ENCODE results near the gene CEP112. TPM values are rescaled to one million over a fixed set of nuclear protein-coding genes. Genes with fewer than 3 reads are reported as not detected.

CEP112 gene
- total and polyA plus RNA-seq, 2 of the 8 experiments (the other 6 are each of a cell fraction or from before 2014, with no cell fraction given) = 0.62 to 3.1 TPM

- Histone ChIP-seq H2BK120ac (replicated peaks; ENCODE audit: low read depth, low read length) (no peak overlapping the region), H2AFZ (ENCODE audit: low read length) (no peak overlapping the region), H2BK5ac (ENCODE audit: low read depth, low read length) (no peak overlapping the region), H3K18ac (ENCODE audit: extremely low read depth, low read length) (no peak overlapping the region), H2BK15ac (ENCODE audit: low read length) (no peak overlapping the region), H3K4me2 (ENCODE audit: insufficient read depth in 1 of 2, low read depth in 2 of 2, low read length in 2 of 2) (no peak overlapping the region), H3K79me1 (ENCODE audit: low read depth, low read length) (no peaks in the 10 kb centered on the region), H3K56ac (replicated peaks; ENCODE audit: insufficient read length, low read depth, low read length) (no peak overlapping the region), H3K4me1 (replicated peaks in 1 of 4; ENCODE audit: control insufficient read depth in 3 of 4, insufficient read depth in 4 of 4, low read length in 3 of 4) (no peaks in the 10 kb centered on the region), H3K23me2 (ENCODE audit: low read depth, low read length) (no peaks in the 10 kb centered on the region), H4K91ac (replicated peaks; ENCODE audit: insufficient read length, low read length) (no peak overlapping the region), H2BK12ac (ENCODE audit: low read depth, low read length) (no peak overlapping the region), H2BK20ac (ENCODE audit: low read length) (no peak overlapping the region), H3K9ac (replicated peaks in 1 of 4; ENCODE audit: extremely low read depth in 1 of 4, low read depth in 3 of 4, low read length in 3 of 4) (no peak overlapping the region), H3K27me3 (replicated peaks in 1 of 4; ENCODE audit: control insufficient read depth in 3 of 4, extremely low read depth in 1 of 4, insufficient read depth in 3 of 4, low read length in 3 of 4) (no peaks in the 10 kb centered on the region), H4K8ac (ENCODE audit: extremely low read depth, insufficient read depth, low read length) (no peak overlapping the region), H3K23ac (ENCODE audit: insufficient read length) (no peak overlapping the region), H3K36me3 (ENCODE audit: control insufficient read depth in 2 of 4, insufficient read depth in 4 of 4, low read length in 3 of 4) (no peaks in the 10 kb centered on the region), H3K4me3 (ENCODE audit: extremely low read depth in 1 of 4, insufficient read depth in 2 of 4, low read depth in 3 of 4, low read length in 4 of 4) (no peak overlapping the region), H2AK5ac (ENCODE audit: low read depth, low read length) (no peak overlapping the region), H4K5ac (ENCODE audit: insufficient read length, low read depth, low read length) (no peak overlapping the region), H4K20me1 (replicated peaks in 1 of 2; ENCODE audit: control insufficient read depth in 1 of 2, insufficient read depth in 2 of 2, low read length in 2 of 2) (no peaks in the 10 kb centered on the region), H3K9me3 (ENCODE audit: insufficient read depth in 2 of 2, low read depth in 1 of 2, low read length in 1 of 2) (no peaks in the 10 kb centered on the region), H3K79me2 (ENCODE audit: control insufficient read depth in 1 of 2, insufficient read depth in 2 of 2, low read length in 2 of 2) (no peaks in the 10 kb centered on the region), H3K27ac (ENCODE audit: low read depth, low read length) (no peak overlapping the region), H3K14ac (ENCODE audit: insufficient read length) (no peak overlapping the region), H3K4ac (replicated peaks; ENCODE audit: insufficient read length, low read depth, low read length) (no peak overlapping the region)
- ChIA-PET POLR2A (ENCODE audit: partially characterized antibody) (no interaction called here), CTCF (ENCODE audit: partially characterized antibody) (interaction anchor here (0.8 kb wide), 1 partner anchor 244 kb away, joined by 3 read pairs; no protein-coding TSS in a partner anchor)
- WGBS, 2 experiments (ENCODE audit: extremely low coverage in 1 of 2, insufficient coverage in 1 of 2, insufficient read length in 1 of 2, insufficient replicate concordance in 2 of 2, low coverage in 1 of 2, low lambda C conversion rate in 2 of 2, missing lambda C conversion rate in 1 of 2) = 59% methylated on average over 3 of the region's 3 CpGs; no CpG with 5 or more reads in 1 of the 2 experiments
- FAIRE-seq (no peak), DNase-seq (ENCODE audit: low read depth in 1 of 2, low spot score in 2 of 2) (no peak)
- TF ChIP-seq RFX5 (IDR thresholded peaks at IDR 0.05; ENCODE audit: borderline replicate concordance, low read depth, low read length) = no peak
- TF ChIP-seq, protein P1, sequence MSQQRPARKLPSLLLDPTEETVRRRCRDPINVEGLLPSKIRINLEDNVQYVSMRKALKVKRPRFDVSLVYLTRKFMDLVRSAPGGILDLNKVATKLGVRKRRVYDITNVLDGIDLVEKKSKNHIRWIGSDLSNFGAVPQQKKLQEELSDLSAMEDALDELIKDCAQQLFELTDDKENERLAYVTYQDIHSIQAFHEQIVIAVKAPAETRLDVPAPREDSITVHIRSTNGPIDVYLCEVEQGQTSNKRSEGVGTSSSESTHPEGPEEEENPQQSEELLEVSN (IDR thresholded peaks at IDR 0.05) = no peak
- no peak for TF ChIP-seq NRF1 (IDR thresholded peaks at IDR 0.05; ENCODE audit: low read depth, low read length)
- no peak for TF ChIP-seq FOSL1 (IDR thresholded peaks at IDR 0.05; ENCODE audit: insufficient read depth, low read depth, low read length)
- no peak for TF ChIP-seq USF2 (IDR thresholded peaks at IDR 0.05; ENCODE audit: low read length)
- no peak for TF ChIP-seq JUN (IDR thresholded peaks at IDR 0.05; ENCODE audit: low read depth, low read length)
- TF ChIP-seq CBX8 (IDR thresholded peaks at IDR 0.05; ENCODE audit: borderline replicate concordance, low read depth, low read length) = no peak
- TF ChIP-seq TAF7 (optimal IDR thresholded peaks at IDR 0.05; ENCODE audit: borderline replicate concordance, low read depth, low read length) = no peak
- no peak for TF ChIP-seq HDAC6 (IDR thresholded peaks at IDR 0.05; ENCODE audit: low read depth, low read length)
- no peak for TF ChIP-seq RAD21 (IDR thresholded peaks at IDR 0.05 in 1 of 2, conservative IDR thresholded peaks at IDR 0.05 in 1 of 2; ENCODE audit: low read depth in 2 of 2, low read length in 2 of 2)
- TF ChIP-seq CEBPB (IDR thresholded peaks at IDR 0.05; ENCODE audit: low read depth, low read length) = no peak
- TF ChIP-seq RXRA (IDR thresholded peaks at IDR 0.05; ENCODE audit: insufficient read depth, low read depth, low read length) = no peak
Measured at GRCh38 chr17:66038125-66038524, 153.8 kb downstream of the CEP112 start.

Measured in H1 (cell line).